Breast epithelium (tissue), 4 donors: Measurements from ENCODE around the gene NEO1. TPM values are rescaled to one million over a fixed set of nuclear protein-coding genes. Genes with fewer than 3 reads are reported as not detected.

Experiments used
- DNase-seq, 2 donors: peaks; one replicate each; pipeline ENCODE4 v3.0.0-alpha.2; 2019; ENCODE audit warnings: low spot score in 2 of 2
- H3K27ac ChIP-seq, 2 donors: fragments of 200-600 bp; sonication (generic) in 1 of 2; one replicate each; pipeline ENCODE4 v1.5.1; 2016 to 2019; ENCODE audit warnings: mild to moderate bottlenecking in 1 of 2
- H3K27me3 ChIP-seq, 2 donors: fragments of 200-600 bp; sonication (generic) in 1 of 2; one replicate each; pipeline versions ENCODE4 v1.5.1 to v1.6.0; 2017 to 2019; ENCODE audit warnings: control low read depth in 1 of 2, mild to moderate bottlenecking in 1 of 2
- H3K36me3 ChIP-seq: fragments of 200-600 bp; one replicate; pipeline ENCODE4 v1.5.1; 2019
- H3K4me1 ChIP-seq, 2 donors: fragments of 200-600 bp; sonication (generic); one replicate each; pipeline ENCODE4 v1.5.1; 2016 to 2019; ENCODE audit warnings: control low read depth in 1 of 2
- H3K4me3 ChIP-seq, 3 donors: fragments of 200-600 bp; sonication (generic); 1 replicate in 2 of 3; 2 replicates in 1 of 3; pipeline ENCODE4 v1.5.1; 2016 to 2019; ENCODE audit warnings: mild to moderate bottlenecking in 3 of 3, moderate library complexity in 2 of 3
- H3K9me3 ChIP-seq, 2 donors: fragments of 200-600 bp; sonication (generic) in 1 of 2; one replicate each; pipeline ENCODE4 v1.5.1; 2016 to 2019; ENCODE audit warnings: control low read depth in 1 of 2
- POLR2A ChIP-seq: fragments of 450-650 bp; IDR thresholded peaks from one replicate; pipeline ENCODE4 v1.6.1; 2016; ENCODE audit warnings: antibody characterized with exemption, mild to moderate bottlenecking, moderate library complexity
- POLR2AphosphoS5 ChIP-seq, 3 donors: sonication (generic); formaldehyde crosslinking; IDR thresholded peaks; one replicate each; pipeline ENCODE4 v1.6.1; 2017; ENCODE audit warnings: antibody characterized with exemption in 3 of 3
- intact Hi-C: fragments of 100-400 bp; cut with DNase I; formaldehyde crosslinking; loops from one replicate; pipeline ENCODE4 v1.15.1; 2023; ENCODE audit warnings: low total_unique reads
- total RNA-seq, 3 donors: library from RNA; depleted of rRNA; stranded (reverse); fragments of >200 nt; gene quantifications; one replicate each; pipeline ENCODE4 v1.1.0, GENCODE V29; 2016
- TF ChIP-seq, protein P1 (sequence below), 3 donors: fragments of 450-650 bp; IDR thresholded peaks; one replicate each; pipeline ENCODE4 v1.5.1; 2016 to 2017; ENCODE audit warnings: antibody characterized with exemption in 3 of 3, mild to moderate bottlenecking in 3 of 3, moderate library complexity in 3 of 3

The NEO1 gene, protein sequence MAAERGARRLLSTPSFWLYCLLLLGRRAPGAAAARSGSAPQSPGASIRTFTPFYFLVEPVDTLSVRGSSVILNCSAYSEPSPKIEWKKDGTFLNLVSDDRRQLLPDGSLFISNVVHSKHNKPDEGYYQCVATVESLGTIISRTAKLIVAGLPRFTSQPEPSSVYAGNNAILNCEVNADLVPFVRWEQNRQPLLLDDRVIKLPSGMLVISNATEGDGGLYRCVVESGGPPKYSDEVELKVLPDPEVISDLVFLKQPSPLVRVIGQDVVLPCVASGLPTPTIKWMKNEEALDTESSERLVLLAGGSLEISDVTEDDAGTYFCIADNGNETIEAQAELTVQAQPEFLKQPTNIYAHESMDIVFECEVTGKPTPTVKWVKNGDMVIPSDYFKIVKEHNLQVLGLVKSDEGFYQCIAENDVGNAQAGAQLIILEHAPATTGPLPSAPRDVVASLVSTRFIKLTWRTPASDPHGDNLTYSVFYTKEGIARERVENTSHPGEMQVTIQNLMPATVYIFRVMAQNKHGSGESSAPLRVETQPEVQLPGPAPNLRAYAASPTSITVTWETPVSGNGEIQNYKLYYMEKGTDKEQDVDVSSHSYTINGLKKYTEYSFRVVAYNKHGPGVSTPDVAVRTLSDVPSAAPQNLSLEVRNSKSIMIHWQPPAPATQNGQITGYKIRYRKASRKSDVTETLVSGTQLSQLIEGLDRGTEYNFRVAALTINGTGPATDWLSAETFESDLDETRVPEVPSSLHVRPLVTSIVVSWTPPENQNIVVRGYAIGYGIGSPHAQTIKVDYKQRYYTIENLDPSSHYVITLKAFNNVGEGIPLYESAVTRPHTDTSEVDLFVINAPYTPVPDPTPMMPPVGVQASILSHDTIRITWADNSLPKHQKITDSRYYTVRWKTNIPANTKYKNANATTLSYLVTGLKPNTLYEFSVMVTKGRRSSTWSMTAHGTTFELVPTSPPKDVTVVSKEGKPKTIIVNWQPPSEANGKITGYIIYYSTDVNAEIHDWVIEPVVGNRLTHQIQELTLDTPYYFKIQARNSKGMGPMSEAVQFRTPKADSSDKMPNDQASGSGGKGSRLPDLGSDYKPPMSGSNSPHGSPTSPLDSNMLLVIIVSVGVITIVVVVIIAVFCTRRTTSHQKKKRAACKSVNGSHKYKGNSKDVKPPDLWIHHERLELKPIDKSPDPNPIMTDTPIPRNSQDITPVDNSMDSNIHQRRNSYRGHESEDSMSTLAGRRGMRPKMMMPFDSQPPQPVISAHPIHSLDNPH (N-terminal part only)
- total RNA-seq, result 10 to 100 TPM; 21.3 to 66.3 (median 27.5) TPM

DNA sequence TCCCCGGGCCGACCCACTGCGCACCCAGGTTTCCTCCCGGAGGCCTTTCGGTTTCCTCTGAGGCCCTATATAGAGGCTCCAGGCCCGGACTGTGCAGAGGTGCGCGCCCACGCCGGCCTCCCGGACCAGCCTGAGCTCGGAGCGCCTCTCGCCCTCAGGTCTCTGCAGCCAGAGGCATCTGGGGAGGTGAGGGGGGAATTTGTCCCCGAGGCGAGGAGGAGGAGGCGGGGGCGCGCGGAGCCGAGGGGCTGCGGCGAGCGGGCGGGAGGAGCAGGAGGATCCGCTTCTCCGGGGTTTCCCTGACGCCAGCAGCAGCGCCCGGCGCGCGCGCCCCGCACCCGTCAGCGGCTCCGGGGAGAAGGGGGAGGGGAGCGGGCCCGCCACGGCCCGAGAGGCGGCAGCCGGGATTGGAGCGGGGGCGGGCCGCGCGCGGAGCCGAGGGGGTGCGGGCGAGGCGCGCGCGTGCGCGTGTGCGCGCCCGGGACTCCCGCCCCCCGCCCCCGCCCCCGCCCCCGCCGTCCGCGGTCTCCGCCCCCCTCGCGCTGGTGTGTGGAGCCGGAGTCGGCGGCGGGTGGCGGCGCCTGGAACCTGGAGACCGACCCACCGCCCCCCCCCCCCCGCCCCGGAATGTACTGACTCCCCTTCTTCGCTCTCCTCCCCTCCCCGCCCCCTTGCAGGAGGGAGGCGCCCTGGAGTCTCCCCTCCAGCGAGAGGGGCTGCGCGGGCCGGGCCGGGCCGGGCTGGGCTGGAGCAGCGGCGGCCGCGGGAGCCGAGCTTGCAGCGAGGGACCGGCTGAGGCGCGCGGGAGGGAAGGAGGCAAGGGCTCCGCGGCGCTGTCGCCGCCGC, at the start of gene NEO1:
Gene NEO1, plus strand, starts transcription at position 657 of the 846 bp plus-strand sequence. CDS start 213 bp downstream, outside the sequence.
- no peak for TF ChIP-seq POLR2A
- TF ChIP-seq, protein P1, sequence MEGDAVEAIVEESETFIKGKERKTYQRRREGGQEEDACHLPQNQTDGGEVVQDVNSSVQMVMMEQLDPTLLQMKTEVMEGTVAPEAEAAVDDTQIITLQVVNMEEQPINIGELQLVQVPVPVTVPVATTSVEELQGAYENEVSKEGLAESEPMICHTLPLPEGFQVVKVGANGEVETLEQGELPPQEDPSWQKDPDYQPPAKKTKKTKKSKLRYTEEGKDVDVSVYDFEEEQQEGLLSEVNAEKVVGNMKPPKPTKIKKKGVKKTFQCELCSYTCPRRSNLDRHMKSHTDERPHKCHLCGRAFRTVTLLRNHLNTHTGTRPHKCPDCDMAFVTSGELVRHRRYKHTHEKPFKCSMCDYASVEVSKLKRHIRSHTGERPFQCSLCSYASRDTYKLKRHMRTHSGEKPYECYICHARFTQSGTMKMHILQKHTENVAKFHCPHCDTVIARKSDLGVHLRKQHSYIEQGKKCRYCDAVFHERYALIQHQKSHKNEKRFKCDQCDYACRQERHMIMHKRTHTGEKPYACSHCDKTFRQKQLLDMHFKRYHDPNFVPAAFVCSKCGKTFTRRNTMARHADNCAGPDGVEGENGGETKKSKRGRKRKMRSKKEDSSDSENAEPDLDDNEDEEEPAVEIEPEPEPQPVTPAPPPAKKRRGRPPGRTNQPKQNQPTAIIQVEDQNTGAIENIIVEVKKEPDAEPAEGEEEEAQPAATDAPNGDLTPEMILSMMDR (IDR thresholded peaks at IDR 0.05), result peak in 1 of 3 donors; percentile 12
- peak; percentile 14 to 26 (median 20) for TF ChIP-seq POLR2AphosphoS5 (IDR thresholded peaks at IDR 0.05)

DNA sequence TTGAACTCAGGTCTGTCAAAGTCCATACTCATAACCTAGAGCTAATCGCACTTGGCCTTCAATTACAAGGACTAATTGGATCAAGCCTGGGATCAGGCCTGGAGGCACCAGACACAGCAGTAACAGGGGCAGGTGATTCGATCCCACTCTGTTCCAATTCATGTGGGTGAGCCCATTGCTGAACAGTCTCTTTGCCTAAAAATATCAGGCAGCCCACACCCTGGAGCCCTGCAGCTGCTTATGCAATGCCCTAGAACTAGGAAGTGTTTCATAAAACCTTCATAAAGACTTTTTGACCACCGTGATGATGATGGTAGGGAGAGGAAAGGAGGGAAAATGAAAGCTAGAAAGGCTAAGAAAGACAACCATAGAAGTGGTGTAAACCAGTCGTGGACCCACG, 47.8 kb upstream of the NEO1 start:
- TF ChIP-seq, protein P1 (IDR thresholded peaks at IDR 0.05), result no peak
- TF ChIP-seq POLR2AphosphoS5 (IDR thresholded peaks at IDR 0.05) (no peak), POLR2A (no peak)
- H3K9me3 ChIP-seq, result no peaks in the 10 kb centered on the region
- H3K36me3 ChIP-seq, result no peaks in the 10 kb centered on the region
- intact Hi-C loops, result no loop called here
- no peak for DNase-seq
- H3K4me3 ChIP-seq, result no peak overlapping the region
- H3K4me1 ChIP-seq, result no peaks in the 10 kb centered on the region
- no peak overlapping the region for H3K27ac ChIP-seq
- H3K27me3 ChIP-seq, result no peaks in the 10 kb centered on the region

More for the DNA sequence above, at the start of gene NEO1:
- H3K4me1 ChIP-seq, result no peaks in the 10 kb centered on the region
- no peaks in the 10 kb centered on the region for H3K36me3 ChIP-seq
- intact Hi-C loops, result no loop called here
- H3K9me3 ChIP-seq, result no peaks in the 10 kb centered on the region
- no peaks in the 10 kb centered on the region for H3K27me3 ChIP-seq
- H3K27ac ChIP-seq, result peak within 1 kb of the TSS; percentile 83 to 93
- H3K4me3 ChIP-seq, result peak within 1 kb of the TSS; percentile 70 to 87 (median 72)
- DNase-seq, result peak; percentile 79

DNA sequence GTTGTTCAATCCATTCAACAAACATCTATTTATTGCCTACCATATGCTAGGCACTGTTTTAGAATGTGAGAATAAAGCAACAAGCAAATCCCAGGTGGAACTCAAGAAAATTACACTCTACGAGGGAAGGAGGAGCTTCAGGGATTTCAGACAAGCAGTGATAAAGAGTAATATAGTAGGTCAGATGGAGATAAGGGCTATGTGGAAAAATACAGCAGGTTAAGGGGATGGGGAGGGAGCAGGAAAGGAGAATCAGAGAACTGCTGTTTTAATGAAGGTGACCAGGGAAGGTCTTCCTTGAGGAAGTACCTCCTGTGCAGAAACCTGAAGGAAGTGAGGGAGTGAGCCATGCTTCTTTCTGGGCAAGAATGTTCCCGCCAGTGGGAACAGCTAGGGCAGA, 47.2 kb upstream of the NEO1 start:
- Histone ChIP-seq H3K27me3 (no peaks in the 10 kb centered on the region), H3K4me3 (no peak overlapping the region), H3K4me1 (peaks cover 0 to under 1% of the 10 kb centered on the region in 2 donors), H3K27ac (no peak overlapping the region), H3K9me3 (no peaks in the 10 kb centered on the region), H3K36me3 (no peaks in the 10 kb centered on the region)
- DNase-seq, result no peak
- intact Hi-C loops, result no loop called here
- TF ChIP-seq, protein P1 (IDR thresholded peaks at IDR 0.05), result no peak
- TF ChIP-seq POLR2A (no peak), POLR2AphosphoS5 (IDR thresholded peaks at IDR 0.05) (no peak)

DNA sequence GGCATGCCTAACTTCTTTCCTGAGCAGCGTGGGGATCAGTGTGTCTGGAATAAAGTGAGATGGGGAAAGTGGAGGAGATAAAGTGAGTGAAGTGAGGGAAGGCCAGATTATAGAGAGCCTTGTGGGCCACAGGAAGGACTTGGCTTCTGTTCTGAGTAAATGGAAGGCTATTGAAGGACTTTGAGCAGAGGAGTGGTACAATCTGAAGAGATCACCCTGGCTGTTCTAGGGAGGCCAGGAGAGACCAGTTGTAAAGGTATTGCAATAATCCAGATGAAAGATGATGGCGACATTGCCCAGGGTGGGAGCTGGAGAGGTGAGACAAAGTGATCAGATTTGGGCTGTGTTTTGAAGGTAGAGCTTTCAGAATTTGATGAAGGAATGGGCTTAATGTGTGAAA, 46.8 kb upstream of the NEO1 start:
- H3K4me1 ChIP-seq, result peaks cover 0 to 4% of the 10 kb centered on the region in 2 donors
- no peaks in the 10 kb centered on the region for H3K9me3 ChIP-seq
- intact Hi-C loops, result no loop called here
- no peak overlapping the region for H3K4me3 ChIP-seq
- H3K27ac ChIP-seq, result no peak overlapping the region
- H3K27me3 ChIP-seq, result no peaks in the 10 kb centered on the region
- TF ChIP-seq, protein P1 (IDR thresholded peaks at IDR 0.05), result no peak
- TF ChIP-seq POLR2A (no peak), POLR2AphosphoS5 (IDR thresholded peaks at IDR 0.05) (no peak)
- no peaks in the 10 kb centered on the region for H3K36me3 ChIP-seq
- no peak for DNase-seq
